HEK293T (cell line): ENCODE measurements around the gene CGN.

Experiments
- ARNT ChIP-seq: fragments of 450-650 bp; IDR thresholded peaks from 2 replicates; pipeline ENCODE4 v1.6.1; 2017; ENCODE audit warnings: mild to moderate bottlenecking
- CTBP1 ChIP-seq: fragments of 450-650 bp; IDR thresholded peaks from 2 replicates; pipeline ENCODE4 v1.6.1; 2016; ENCODE audit warnings: borderline replicate concordance
- ELF4 ChIP-seq: fragments of 450-650 bp; IDR thresholded peaks from 2 replicates; pipeline ENCODE4 v1.6.1; 2017; ENCODE audit warnings: antibody characterized with exemption
- FOXA1 ChIP-seq: fragments of 450-650 bp; IDR thresholded peaks from 2 replicates; pipeline ENCODE4 v1.6.1; 2016; ENCODE audit warnings: mild to moderate bottlenecking
- FOXM1 ChIP-seq: fragments of 450-650 bp; IDR thresholded peaks from 2 replicates; pipeline ENCODE4 v1.6.1; 2017; ENCODE audit warnings: mild to moderate bottlenecking, borderline replicate concordance
- HDGF ChIP-seq: fragments of 450-650 bp; IDR thresholded peaks from 2 replicates; pipeline ENCODE4 v1.6.1; 2017; ENCODE audit warnings: antibody characterized with exemption, borderline replicate concordance
- L3MBTL2 ChIP-seq: fragments of 450-650 bp; conservative IDR thresholded peaks from 2 replicates; pipeline ENCODE4 v1.6.1; 2016; ENCODE audit warnings: mild to moderate bottlenecking
- TARDBP ChIP-seq: fragments of 450-650 bp; IDR thresholded peaks from 2 replicates; pipeline ENCODE4 v1.6.1; 2016
- TF ChIP-seq, protein P1 (sequence below): fragments of 450-650 bp; IDR thresholded peaks from 2 replicates; pipeline ENCODE4 v1.6.1; 2016

DNA sequence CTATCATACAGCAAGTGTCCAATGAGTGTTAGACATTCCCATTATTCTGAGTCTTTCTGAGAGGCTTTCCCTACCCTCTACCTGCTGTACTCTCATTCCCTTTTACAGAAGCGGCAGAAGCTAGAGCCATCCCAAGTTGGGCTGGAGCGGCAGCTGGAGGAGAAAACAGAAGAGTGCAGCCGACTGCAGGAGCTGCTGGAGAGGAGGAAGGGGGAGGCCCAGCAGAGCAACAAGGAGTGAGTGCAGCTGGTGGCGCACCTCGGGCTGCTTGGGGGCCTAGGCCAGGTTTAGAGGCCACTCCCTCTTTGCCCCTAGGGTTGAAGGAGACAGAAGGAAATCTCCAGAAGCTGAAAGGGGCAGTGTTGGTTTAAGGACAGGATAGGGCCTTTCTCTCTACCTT is 12.1 kb downstream of the CGN start:
- TF ChIP-seq, protein P1, sequence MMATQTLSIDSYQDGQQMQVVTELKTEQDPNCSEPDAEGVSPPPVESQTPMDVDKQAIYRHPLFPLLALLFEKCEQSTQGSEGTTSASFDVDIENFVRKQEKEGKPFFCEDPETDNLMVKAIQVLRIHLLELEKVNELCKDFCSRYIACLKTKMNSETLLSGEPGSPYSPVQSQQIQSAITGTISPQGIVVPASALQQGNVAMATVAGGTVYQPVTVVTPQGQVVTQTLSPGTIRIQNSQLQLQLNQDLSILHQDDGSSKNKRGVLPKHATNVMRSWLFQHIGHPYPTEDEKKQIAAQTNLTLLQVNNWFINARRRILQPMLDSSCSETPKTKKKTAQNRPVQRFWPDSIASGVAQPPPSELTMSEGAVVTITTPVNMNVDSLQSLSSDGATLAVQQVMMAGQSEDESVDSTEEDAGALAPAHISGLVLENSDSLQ: no peak
- TF ChIP-seq ELF4 (no peak), L3MBTL2 (no peak), CTBP1 (no peak), FOXM1 (no peak), FOXA1 (no peak), HDGF (no peak), TARDBP (no peak), ARNT (no peak)
